ENCODE data around the gene PLPPR3.

The PLPPR3 gene

DNA sequence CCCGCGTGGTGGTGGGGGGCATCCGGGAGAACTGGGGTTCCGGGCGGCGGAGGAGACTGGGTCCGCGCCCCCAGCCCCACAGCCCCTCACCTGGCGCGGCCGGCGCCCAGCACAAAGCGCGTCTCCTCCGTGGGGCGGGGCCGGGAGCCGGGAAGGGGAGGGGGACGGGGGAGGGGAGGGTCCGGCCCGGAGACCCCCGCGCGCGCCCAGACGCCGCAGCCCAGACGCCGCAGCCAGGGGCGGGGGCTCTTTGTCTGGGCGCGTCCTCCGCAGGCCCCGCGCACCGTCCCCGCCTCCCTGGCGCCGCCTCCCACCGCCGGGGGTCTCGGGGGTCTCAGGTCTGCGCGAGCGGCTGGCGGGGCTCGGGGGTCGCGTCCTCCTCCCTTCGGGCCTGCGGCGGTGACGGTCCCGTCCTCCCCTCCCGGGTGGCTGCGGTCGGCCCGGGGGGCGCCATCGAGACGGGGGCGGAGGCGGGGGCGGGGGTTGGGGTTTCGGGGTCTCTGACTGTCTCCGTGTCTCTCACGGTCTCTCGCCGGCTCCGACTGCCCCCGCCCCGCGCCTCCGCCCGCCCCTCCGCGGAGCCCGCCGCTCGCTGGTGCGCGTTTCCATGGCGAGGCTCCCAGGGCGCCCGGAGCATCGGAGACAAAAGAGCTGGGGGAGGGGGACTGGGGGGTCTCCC is at the start of gene PLPPR3:
Gene PLPPR3, minus strand, starts transcription at position 131 of the 679 bp plus-strand sequence. CDS start 396 bp downstream, outside the sequence.
- DNase-seq (ENCODE audit: low read depth in 2 of 2, low spot score in 1 of 2): no peak

DNA sequence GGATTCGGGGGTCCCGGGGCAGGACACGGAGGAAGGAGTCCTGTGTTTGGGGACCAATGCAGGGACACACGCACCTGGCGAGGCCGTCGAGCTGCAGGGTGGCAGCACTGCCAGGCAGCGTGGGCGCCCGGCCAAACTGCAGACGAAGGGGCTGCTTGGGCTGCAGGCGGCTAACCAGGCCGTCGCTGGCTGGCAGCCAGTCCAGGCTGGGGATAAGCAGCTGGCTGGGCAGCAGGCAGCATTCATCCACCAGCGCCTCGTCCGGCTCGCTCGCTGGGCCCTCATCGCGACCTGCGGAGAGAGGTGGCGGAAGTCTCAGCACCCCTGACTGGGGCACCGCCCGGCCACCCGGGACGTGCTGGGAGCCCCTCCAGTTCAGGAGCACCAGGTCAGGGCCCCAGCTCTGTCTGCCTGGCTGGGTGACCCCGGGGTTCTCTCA is 49.2 kb upstream of the PLPPR3 start:
- DNase-seq (ENCODE audit: low read depth in 2 of 2, low spot score in 1 of 2): no peak

DNA sequence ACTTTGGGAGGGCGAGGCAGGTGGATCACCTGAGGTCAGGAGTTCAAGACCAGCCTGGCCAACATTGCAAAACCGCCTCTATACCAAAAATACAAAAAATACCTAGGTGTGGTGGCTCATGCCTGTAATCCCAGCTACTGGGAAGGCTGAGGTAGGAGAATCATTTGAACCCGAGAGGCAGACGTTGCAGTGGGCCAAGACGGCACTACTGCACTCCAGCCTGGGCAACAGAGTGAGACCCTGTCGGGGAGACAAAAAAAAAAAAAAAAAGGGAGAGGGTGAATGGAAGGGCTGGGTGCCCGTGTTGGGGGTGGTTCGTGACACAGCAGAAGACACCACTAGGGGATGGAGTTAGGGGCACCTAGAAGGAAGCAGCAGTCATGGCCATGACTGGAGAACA is 48.6 kb upstream of the PLPPR3 start:
- DNase-seq (ENCODE audit: low read depth in 2 of 2, low spot score in 1 of 2): no peak

- no peak for DNase-seq (ENCODE audit: low read depth in 2 of 2, low spot score in 1 of 2)
Observed at GRCh38 chr19:869245-870177, 47.8 kb upstream of the PLPPR3 start.

- no peak for DNase-seq (ENCODE audit: low read depth in 2 of 2, low spot score in 1 of 2)
Observed at GRCh38 chr19:868458-869244, 46.9 kb upstream of the PLPPR3 start.

DNA sequence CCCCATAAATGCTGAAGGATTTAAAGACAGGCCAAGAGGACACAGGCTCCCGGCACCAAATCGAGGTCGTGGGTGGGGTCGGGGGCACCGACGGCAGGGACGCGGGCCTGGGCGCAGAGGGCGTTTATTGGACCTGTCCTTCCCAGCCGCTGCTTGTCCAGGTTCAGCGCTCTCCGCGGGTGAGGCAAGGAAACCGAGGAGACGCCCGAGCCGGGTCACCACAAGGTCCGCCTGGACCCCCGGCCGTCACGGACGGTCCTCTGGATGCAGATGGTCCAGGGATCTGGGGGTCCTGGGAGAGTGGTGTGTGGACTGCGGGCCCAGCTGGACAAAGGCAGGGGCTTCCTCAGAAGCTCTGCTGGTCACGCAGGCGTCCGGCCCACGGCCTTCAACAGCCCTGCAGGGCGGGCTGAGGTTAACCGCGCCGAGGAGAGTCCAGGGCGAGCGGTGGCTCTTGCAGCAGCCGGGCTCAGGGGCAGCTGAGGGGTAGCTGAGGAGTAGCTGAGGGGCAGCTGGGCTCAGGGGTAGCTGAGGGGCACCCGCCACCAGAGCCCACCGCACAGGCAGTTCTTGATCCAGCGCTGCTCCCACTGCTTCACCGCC is 46.2 kb upstream of the PLPPR3 start:
- no peak for DNase-seq (ENCODE audit: low read depth in 2 of 2, low spot score in 1 of 2)

- no peak for DNase-seq (ENCODE audit: low read depth in 2 of 2, low spot score in 1 of 2)
Observed at GRCh38 chr19:867301-867793, 45.6 kb upstream of the PLPPR3 start.

- DNase-seq (ENCODE audit: low read depth in 2 of 2, low spot score in 1 of 2): no peak
Observed at GRCh38 chr19:866769-867300, 45.1 kb upstream of the PLPPR3 start.

- no peak for DNase-seq (ENCODE audit: low read depth in 2 of 2, low spot score in 1 of 2)
Observed at GRCh38 chr19:863315-863620, 41.5 kb upstream of the PLPPR3 start.

- peak in 1 of 2 donors; percentile 67 for DNase-seq (ENCODE audit: low read depth in 2 of 2, low spot score in 1 of 2)
Observed at GRCh38 chr19:862581-863314, 41.0 kb upstream of the PLPPR3 start.

DNA sequence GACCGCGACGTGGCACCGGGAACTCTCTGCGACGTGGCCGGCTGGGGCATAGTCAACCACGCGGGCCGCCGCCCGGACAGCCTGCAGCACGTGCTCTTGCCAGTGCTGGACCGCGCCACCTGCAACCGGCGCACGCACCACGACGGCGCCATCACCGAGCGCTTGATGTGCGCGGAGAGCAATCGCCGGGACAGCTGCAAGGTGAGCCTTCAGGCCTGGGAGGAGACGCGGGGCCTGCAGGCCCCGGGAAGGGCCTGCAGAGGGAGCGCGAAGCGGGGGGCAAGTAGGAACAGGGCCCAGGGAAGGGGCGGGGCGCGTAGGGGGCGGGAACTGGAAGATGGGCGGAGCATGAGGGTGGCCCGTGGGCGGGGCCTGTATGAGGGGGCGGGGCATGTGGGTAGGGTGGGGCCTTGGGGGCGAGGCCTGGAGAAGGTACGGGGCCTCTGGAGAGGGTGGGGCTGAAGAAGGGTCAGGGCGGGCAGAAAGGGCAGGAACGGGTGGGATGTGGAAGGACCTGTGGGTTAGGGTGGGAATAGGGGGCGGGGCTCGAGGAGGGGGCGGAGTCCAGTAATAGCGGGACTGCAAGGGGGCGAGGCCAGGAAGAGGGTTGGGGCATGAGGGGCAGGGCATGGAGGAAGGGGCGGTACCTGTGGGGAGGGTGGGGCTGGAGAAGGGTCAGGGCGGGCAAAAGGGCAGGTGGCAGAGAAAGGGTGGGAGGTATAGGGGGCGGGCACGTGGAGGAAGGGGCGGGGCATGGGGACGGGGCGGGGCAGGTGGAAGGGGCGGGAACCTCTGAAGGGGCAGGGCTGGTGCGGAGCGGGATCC is 40.2 kb upstream of the PLPPR3 start:
- peak in 1 of 2 donors; percentile 57 for DNase-seq (ENCODE audit: low read depth in 2 of 2, low spot score in 1 of 2)

- DNase-seq (ENCODE audit: low read depth in 2 of 2, low spot score in 1 of 2): no peak
Observed at GRCh38 chr19:861141-861755, 39.5 kb upstream of the PLPPR3 start.

DNA sequence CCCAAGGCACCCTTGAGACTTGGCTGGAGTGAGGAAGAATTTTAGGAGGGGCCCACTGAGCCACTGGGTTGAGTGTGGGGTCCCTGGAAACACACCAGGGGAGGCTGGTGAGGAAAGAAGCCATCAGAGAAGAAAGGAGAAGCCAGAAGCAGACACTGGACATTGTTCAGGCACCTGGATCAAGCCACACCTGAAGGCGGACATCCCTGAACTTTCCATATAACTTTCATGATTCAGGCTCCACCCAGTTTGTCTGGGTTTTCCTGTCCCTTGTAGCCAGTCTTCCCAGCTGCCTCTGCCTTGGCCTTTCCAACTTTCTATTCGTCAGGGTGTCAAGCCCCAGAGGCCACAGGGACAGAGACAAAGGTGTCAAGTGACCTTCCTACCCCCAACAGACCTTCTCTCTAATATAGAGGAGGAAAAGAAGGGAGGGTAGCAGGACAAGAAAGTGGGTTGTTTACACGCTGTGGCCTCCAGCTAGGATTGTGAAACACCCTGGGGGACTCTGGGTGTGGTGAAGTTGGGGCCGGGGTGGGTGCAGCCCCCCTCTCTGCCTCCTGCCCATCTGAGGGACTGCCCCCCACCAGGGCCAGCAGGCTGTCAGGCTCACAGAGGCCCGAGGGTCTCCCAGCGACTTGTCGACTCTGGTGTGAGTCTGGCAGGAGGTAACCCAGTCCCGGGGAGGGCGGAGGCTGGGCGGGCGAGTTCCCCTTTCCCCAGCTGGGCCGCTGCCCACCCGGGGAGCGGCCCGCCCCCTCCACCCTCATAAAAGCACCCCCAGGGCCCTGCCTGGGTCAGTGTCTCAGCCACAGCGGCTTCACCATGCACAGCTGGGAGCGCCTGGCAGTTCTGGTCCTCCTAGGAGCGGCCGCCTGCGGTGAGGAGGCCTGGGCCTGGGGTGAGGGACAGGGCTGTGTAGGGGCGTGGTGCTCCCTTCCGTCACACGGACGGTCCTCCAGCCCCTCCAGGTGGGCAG is 37.4 kb upstream of the PLPPR3 start, which contains the start of gene CFD:
Gene CFD, plus strand, starts transcription at position 797 of the 976 bp plus-strand sequence. Its CDS starts 26 bp downstream, at position 823.
- DNase-seq (ENCODE audit: low read depth in 2 of 2, low spot score in 1 of 2): no peak

- DNase-seq (ENCODE audit: low read depth in 2 of 2, low spot score in 1 of 2): no peak
Observed at GRCh38 chr19:858284-858683, 36.5 kb upstream of the PLPPR3 start.

DNA sequence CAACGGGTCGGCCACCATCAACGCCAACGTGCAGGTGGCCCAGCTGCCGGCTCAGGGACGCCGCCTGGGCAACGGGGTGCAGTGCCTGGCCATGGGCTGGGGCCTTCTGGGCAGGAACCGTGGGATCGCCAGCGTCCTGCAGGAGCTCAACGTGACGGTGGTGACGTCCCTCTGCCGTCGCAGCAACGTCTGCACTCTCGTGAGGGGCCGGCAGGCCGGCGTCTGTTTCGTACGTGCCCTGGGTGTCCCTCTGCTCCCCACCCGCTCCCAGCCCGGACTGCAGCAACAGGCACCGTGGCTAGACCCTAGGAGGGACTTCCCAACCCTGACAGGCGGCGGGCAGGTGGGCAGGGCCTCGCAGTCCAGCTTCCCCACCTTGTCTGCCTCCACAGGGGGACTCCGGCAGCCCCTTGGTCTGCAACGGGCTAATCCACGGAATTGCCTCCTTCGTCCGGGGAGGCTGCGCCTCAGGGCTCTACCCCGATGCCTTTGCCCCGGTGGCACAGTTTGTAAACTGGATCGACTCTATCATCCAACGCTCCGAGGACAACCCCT is 33.9 kb upstream of the PLPPR3 start:
- no peak for DNase-seq (ENCODE audit: low read depth in 2 of 2, low spot score in 1 of 2)

DNA sequence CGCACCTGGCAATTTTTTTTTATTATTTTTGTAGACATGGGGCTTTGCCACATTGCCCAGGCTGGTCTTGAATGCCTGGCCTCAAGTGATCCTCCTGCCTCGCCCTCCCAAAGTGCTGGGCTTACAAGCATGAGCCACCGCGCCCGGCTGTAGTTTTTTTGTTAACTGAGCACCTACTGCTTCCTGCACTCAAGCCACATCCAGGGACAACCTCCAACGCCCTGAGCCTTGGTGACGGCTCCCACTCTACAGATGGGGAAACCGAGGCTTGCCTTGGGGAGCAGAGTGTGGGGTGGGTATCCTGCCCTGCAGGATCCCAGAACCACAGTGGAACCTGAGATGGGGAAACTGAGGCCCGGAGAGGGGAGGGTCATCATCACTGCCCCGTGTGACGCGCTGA is 33.4 kb upstream of the PLPPR3 start:
- no peak for DNase-seq (ENCODE audit: low read depth in 2 of 2, low spot score in 1 of 2)

DNA sequence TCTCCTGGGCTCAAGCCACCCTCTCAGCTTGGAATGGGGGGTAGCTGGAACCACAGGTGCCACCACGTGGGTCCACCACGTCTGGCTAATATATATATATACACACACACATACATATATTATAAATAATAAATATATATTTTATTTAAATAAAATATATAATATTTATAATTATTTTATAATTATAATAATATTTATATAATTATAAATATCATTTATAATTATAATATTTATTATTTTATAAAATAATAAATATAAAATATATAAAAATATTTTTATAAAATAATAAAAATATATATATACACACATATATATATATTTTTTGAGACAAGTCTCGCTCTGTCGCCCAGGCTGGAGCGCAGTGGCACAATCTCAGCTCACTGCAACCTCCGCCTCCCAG is 32.8 kb upstream of the PLPPR3 start:
- DNase-seq (ENCODE audit: low read depth in 2 of 2, low spot score in 1 of 2): no peak
